Measurements from ENCODE around the gene ST7. TPM values are rescaled to one million over a fixed set of nuclear protein-coding genes. Genes with fewer than 3 reads are reported as not detected.
A peak's percentile ranks its signal among the peaks of the same experiment; 100 is the strongest.
"Not testable (repeated sequence)": the region's sequence is repeated elsewhere in the genome, so short reads cannot be mapped to it uniquely, and the experiment has no call there.

ST7 gene, protein sequence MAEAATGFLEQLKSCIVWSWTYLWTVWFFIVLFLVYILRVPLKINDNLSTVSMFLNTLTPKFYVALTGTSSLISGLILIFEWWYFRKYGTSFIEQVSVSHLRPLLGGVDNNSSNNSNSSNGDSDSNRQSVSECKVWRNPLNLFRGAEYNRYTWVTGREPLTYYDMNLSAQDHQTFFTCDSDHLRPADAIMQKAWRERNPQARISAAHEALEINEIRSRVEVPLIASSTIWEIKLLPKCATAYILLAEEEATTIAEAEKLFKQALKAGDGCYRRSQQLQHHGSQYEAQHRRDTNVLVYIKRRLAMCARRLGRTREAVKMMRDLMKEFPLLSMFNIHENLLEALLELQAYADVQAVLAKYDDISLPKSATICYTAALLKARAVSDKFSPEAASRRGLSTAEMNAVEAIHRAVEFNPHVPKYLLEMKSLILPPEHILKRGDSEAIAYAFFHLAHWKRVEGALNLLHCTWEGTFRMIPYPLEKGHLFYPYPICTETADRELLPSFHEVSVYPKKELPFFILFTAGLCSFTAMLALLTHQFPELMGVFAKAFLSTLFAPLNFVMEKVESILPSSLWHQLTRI
- 22.1 TPM for total RNA-seq

DNA sequence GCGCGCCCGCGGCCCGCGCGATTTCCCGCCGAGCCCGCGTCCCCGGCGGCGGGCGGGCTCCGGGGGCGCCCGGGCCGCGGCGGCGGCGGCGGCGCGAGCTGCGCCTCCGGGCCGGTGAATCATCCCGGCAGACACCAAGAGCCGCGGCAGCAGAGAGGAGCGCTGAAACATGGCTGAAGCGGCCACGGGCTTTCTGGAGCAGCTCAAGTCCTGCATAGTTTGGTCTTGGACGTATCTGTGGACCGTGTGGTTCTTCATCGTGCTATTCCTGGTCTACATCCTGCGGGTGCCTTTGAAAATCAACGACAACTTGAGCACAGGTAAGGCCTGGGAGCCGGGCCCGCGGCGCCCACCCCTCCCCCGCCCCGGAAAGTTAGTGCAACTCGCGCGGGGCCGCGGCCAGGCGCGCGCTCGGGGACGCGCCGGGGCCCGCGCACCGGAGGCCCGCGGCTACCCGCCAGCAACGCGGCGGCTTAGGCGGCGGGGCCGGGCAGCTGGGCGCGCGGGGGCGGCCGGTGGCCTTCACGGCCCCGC, at the start of gene ST7:
ST7 (plus strand) TSS at position 130 of the 534 bp plus-strand sequence; CDS start at position 170, 40 bp downstream.
- peak; percentile 56 for DNase-seq (ENCODE audit: low spot score)

DNA sequence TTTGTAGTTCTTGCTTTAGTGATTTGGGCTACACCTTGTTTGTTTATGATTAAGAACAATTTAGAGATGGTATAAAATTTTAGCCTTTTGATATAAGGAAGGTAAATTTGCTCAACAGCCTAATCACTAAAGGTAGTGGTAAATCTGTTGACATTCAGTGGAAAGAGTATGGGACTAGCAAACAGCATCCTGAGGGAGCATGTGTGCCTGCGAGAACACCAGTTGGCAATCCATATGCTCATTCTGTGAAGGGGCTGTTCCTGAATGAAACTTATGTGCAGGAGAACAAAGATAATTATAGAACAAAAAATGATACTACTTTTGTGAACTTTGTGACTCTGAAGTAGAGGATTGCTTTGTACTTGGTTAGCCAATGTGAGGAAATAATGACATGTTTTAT, 46.9 kb upstream of the ST7 start:
- DNase-seq (ENCODE audit: low spot score), result no peak

DNA sequence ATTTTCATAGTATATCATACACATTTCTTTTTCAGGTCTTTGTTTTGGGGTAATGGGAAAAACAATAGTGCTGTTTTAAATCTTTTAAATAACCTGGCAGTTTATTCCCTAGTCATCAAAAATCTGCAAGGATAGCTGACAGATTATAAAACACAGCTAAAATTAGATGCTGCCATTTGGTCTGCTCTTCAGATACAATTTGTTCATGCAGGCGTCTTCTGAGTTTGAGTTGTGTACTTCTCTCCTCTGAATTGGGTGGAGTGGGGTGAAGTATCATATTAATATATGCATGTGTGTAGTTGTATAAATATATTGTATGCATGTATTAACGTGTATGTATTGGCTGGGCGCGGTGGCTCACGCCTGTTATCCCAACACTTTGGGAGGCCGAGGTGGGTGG, 42.9 kb upstream of the ST7 start:
- no peak for DNase-seq (ENCODE audit: low spot score)

DNA sequence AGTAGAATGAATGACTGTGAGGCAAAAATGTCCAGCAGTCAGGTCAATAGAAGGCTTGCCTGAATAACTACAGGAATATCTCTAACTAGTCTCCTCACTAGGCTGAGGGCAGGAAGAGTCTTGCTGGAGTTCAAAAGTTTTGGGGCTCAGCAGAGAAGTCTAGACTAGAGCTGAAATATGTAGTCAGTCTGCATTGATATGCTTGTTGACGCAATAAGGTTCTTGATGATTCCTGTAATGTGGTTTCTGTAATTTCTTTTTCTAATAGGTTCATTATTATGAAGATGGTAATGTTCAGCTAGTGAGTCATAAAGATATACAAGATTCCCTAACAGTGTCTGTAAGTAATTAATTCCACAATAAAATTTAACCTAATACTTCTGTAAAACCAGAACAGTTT, 41.5 kb upstream of the ST7 start:
- no peak for DNase-seq (ENCODE audit: low spot score)

DNA sequence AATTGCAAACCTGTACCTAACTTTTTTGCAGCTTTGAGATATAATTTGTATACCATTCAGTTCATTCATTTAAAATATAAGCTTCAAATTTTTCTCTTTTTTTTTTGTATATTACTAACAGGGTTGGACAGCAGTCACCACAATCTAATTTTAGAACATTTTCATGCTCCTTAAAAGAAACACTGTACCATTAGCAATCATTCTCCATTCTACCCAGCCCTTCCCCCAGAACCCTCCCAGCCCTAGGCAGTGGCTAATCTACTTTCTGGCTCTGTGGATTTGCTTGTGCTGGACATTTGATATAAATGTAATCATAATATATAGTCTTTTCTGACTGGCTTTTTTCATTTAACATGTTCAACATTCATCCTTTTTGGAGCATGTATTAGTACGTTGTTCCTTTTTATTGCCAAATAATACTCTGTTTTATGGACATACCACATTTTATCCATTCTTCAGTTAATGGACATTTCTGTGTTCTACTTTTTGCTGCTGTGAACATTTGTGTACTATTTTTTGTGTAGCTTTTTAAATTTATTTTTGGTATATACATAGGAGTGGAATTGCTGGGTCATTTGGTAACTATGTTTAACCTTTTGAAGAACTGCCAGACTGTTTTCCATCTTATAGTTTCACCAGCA, 40.9 kb upstream of the ST7 start:
- no peak for DNase-seq (ENCODE audit: low spot score)

DNA sequence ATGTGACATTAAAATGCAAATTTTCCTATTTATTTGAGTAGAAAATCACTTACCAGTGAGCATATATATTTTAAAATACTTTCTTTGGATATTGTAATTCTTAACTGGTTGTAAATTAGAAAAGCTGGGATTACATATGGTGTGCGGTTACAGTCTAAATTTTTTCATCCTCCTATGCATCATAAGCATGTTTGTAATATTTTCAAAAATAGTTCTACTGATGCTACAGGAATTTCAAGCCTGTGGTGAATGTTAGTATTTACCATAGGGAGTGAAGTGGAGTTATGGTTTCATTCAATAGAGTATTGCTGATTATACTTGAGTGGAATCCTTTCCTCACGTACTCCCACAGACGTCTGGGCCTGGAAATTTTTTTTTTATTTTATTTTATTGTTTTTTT, 34.6 kb upstream of the ST7 start:
- no peak for DNase-seq (ENCODE audit: low spot score)

DNA sequence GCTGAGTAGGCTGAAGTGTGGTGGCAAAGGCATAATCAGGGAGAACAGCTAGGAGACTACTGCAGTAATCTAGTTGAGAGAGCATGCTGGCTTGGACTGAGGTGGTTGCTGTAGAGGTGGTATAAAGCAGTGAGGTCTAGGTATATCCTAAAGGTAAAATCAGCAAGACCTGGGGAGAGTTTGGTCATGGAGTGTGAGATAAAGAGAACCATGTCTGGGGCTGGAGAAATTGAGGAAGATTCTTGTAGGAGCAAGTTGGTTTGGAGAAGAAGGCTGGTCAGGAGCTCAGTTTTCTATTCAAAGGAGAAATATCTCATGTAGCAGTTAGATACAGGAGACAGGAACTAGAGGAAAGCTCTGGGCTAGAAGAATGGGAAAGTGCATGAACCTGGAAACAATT, 32.9 kb upstream of the ST7 start:
- no peak for DNase-seq (ENCODE audit: low spot score)

DNA sequence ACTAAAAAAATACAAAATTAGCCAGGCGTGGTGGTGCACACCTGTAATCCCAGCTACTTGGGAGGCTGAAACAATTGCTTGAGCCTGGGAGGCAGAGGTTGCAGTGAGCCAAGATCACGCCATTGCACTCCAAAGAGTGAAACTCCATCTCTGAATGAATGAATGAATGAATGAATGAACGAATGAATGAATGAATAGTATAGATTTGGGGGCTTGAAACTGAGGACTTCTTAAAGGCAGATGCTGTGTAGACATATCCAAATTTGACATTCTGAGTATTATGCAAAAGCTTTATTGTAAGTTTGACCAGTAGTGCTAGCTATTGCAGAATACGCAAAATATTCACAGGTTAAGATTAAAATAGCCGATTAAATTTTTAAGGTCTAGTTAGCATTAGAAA, 30.8 kb upstream of the ST7 start:
- no peak for DNase-seq (ENCODE audit: low spot score)

DNA sequence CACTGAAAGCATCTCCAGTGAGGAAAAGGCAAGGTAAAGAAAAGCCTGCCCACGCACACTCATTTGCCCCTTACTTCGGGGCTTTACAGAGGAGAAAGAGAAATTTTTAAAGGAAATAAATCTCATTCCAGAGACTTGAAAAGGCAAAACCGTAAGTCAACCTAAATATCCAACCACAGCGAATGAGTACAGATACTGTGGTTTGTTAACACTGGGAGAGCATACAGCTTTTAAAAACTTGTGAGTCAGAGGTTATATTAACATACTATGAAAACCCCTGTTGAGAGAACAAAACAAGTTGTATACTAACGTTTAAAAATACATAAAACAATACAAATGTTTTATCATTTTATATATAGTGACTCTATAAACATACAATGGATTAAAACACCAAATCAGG, 28.6 kb upstream of the ST7 start:
- DNase-seq (ENCODE audit: low spot score), result no peak

DNA sequence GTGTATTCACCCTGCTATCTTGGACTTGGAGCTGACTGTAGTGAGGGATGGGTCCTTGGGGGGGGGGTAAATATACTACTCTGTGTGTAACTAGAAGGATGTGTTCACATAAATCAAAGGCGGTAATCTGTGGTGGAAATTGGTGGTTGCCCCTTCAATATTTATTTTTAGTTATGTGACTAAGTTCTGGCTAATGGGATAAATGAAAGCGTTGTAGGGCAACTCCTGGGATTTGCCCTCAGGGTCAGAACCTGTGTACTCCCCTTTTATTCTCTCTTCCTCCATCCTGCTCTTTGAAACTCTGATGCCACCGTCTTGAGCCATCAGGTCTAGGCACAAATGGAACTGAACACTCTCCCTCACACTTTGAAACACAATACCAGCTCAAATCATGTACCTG, 24.3 kb upstream of the ST7 start:
- no peak for DNase-seq (ENCODE audit: low spot score)

DNA sequence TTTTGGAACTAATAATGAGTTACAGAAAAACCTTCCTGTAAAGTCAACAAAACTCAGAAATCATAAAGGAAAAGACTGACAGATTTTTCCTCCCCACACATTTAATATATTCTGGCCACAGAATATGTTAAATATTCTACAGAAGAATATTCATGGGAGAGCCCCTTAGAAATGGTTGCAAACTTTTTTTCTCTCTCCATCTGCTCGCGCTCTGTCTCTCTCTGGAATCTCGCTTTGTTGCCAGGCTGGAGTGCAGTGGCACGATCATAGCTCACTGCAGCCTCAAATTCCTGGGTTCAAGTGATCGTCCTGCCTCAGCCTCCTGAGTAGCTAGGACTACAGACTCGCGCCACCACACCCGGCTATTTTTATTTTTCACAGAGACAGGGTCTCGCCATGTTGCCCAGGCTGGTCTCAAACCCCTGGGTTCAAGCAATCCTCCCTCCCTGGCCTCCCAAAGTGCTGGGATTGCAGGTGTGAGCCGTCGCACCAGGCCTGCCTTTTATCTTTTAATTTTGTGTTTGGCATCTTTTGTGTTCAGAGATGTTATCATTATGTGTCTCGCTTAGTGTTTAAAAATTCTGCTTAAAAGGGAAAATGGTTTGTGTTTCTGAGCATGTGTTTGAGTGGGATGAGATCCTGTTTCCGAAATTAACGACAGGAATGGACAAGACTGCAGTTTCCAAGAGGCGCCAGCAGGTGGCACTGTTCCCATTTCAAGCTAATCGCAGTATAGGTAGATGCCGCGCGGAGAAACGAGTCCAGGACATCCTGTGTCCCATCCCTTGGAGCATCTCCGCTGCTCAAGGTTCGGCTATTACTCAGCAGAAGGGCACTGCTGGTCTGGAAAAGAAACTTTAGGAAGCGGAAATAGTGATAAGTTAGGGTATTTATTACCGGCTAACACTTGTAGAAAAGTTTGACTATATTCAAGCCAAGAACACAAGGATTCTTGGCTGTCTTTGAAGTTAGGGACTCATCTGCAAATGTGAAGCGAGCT, 23.1 kb upstream of the ST7 start:
- DNase-seq (ENCODE audit: low spot score), result peak; percentile 79

DNA sequence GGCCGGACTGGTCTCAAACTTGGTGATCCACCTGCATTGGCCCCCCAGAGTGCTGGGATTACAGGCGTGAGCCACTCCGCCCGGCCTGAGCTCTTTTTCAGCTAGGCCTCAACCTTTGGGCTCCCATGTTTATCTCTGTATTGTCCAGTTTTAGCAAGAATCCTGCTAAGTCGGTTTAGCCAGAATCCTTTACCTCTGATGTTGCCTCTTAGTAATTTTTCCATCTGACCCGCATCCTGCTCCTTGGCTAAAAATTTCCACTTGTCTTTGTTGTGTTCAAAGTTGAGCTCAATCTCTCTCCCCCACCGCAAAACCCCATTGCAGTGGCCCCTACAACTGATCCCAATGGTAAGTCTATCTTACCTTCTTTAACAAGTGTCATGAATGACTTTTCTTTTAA, 20.7 kb upstream of the ST7 start:
- DNase-seq (ENCODE audit: low spot score), result no peak

DNA sequence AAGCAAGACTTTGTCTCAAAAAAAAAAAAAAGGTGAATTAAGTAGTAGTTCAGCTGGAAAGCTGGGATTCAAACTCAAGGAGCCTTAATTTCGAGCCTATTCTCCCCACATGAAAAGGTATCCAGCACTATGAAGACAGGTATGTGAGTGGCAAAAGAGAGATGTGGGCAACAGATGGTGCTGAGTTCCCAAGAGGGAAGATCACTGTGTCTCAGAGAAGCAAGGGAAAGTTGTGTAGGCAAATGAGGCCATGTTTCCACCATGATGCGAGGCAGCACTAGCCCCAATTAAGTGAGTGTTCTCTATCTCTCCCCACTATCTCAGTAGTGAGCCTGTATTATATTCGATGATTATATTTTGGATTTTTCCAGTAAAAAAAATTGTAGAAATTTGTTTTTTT, 19.8 kb upstream of the ST7 start:
- no peak for DNase-seq (ENCODE audit: low spot score)

DNA sequence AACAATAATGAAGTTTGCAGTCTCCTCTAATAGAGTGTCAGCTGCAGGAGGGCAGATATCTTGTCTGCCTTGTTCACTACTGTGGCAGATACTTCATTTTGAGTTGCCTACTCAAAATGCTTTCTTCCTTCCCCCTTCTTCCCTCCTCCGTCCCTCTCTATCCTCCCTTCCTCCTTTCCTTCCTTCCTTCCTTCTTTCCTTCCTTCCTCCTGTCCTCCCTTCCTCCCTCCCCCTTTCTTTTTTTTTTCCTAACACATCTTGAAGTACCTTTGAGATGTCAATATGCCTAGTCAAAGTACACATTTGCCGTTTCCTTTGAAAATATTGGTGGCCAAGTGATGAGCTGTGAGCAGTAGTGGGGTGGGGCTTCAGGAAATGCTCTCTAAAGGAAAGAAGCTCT, 18.7 kb upstream of the ST7 start:
- no peak for DNase-seq (ENCODE audit: low spot score)

DNA sequence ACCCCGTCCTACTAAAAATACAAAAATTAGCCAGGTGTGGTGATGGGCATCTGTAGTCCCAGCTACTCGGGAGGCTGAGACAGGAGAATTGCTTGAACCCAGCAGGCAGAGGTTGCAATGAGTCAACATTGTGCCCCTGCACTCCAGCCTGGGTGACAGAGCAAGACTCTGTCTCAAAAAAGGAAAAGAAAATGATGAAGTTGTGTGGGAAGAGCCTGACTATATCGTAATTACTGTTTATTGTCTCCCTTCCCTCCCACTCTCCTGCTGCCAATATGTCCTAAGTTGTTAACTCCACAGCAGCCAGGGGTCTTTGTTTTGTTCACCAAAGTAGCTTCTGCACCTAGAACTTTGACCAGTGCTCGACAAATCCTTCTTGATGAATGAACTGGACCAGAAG, 16.5 kb upstream of the ST7 start:
- not testable (repeated sequence) for DNase-seq (ENCODE audit: low spot score)

DNA sequence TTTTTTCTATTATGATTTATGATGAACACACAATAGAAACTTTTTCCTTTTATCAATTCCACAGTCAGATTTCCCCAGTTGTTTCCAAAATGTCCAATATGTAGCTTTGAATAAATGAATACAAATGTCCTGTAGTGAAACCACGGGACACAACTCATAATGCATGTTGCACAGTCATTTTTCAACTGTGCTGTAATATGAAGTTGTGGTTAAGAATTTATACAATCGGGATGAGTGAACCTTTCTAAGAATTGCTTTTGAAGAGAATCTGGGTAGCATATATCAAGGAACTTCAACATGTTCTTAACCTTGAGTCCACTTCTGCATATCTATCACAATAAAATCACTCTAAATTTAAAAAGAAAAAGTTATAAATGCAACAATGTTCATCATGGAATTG, 14.6 kb upstream of the ST7 start:
- DNase-seq (ENCODE audit: low spot score), result no peak

DNA sequence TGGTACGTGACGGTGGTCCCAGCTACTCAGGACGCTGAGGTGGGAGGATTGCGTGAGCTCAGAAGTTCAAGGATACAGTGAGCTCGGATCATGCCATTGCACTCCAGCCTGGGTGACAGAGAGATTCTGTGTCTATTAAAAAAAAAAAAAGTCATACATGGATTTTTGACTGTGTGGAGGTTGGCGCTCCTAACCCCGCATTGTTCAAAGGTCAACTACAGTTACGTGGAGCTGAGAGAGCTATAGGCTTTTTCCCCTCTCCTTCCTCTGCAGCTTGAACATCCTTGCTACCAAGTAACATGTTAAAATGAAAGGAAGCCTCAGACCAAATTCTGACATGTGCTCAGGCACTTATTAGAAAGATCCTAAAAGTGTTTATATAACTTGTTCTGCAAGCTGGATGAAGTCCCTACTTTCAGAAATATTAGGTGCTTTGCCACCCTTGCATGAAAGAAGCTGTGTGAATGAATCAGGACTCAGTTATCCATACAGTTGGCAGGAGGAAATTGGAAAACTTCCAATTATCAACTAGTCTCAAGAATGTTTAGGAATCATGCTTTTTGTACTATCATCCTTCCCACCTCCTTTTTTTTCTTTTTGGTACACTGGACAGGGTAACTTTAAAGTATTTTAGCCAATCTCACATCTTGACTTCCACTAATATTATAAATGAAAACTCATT, 12.5 kb upstream of the ST7 start:
- no peak for DNase-seq (ENCODE audit: low spot score)

DNA sequence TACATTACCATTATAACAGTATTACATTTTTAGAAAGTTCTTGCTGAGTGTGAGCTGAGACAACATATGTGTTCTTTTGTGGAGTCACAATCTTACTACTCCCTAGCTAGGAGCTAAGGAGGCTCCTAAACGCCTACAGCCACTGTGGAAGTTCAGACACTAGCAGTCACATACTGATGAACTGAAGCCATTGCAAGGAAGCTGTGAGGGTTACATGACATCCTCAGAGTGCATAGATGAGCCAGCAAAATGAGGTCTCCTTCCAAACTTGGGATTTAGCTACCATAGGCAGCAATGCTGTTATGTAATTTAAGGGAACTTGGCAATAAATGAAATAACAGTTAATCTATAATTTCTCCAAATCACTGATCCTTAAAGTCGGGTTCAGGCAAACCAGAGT, 10.8 kb upstream of the ST7 start:
- DNase-seq (ENCODE audit: low spot score), result no peak

DNA sequence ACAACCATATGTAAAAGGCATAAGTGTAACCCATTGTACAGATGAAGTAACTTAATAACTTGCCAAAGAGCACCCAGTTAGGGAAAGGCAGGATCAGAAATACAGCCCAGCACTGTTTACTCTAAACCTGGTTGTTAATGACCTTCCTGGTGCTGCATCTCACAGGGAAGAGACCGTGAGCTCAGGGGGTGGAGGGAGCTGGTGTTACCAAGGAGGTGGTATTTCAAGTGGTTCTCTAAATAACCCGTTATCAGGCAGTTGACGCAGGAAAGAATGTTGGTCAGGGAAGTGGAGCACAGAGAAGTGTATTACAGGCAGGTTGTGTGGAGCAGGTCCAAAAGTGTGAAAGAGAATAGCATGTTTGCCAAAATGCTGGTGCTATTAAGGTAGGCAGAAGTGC, 4.4 kb upstream of the ST7 start:
- no peak for DNase-seq (ENCODE audit: low spot score)

DNA sequence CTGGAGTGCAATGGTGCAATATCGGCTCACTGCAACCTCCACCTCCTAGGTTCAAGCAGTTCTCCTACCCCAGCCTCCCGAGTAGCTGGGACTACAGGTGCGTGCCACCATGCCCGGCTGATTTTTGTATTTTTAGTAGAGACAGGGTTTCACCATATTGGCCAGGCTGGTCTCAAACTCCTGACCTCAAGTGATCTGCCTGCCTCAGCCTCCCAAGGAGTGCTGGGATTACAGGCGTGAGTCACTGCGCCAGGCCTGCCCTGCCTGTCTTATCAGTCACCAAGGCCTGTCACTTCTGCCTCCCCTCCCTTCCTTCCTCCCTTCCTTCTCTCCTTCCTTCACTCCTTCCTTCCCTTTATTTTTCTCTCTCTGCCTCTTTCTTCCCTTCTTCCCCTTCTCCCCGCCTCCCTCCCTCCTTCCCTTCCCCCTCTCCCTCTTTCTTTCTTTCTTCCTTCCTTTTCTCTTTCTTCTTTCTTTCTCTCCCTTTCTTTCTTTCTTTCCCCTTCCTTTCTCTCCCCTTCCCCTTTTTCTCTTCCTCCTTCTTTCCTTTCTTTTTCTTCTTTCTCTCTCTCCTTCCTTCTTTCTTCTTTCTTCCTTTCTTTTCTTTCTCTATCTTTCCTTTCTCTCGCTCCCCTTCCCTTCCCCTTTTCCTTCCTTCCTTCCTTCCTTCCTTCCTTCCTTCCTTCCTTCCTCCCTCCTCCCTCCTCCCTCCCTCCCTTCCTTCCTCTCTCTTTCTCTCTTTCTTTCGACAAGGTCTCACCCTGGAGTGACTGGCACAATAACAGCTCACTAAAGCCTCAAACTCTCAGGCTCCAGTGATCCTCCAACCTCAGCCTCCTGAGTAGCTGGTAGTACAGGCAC, 3.1 kb upstream of the ST7 start:
- no peak for DNase-seq (ENCODE audit: low spot score)
